Measurements from ENCODE around the gene TCF3. TPM values are rescaled to one million over a fixed set of nuclear protein-coding genes. Genes with fewer than 3 reads are reported as not detected.

Gene TCF3
- polyA plus RNA-seq, 1 donor from 2014 or later, result 28.6 TPM

DNA sequence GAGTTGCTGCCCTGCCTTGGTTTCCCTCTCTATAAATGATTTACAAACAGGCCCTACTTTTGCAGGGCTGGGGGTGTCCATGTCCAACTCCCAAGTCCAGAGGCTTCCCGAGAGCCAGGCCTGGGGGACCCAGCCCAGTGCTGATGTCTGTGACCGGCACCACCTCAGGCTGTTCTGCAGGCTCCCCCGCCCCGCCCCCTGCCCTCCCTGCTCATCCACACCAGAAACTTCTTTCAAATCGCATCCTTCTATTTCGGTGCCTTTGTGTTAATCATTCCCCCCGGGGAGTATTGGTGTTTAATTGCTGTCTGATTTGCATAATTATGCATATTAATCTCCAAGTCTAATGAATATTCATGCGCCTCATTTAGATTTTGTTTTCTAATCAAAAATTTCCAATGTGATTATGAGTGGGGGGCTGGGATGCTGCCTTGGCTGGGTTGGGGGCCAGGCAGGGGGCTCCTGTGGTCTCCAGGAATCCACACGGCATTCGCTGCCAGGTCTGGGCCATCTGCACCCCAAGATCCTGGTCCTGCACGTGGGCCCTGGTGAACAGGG is 19.1 kb downstream of the TCF3 start:
- Mint-ChIP-seq H3K4me1 (peaks cover 0 to 3% (median 0%) of the 10 kb centered on the region in 3 donors), H3K9me3 (no peaks in the 10 kb centered on the region), H3K4me3 (no peak overlapping the region), H3K27me3 (no peaks in the 10 kb centered on the region), H3K27ac (no peak overlapping the region), H3K36me3 (peaks cover under 1% of the 10 kb centered on the region)

DNA sequence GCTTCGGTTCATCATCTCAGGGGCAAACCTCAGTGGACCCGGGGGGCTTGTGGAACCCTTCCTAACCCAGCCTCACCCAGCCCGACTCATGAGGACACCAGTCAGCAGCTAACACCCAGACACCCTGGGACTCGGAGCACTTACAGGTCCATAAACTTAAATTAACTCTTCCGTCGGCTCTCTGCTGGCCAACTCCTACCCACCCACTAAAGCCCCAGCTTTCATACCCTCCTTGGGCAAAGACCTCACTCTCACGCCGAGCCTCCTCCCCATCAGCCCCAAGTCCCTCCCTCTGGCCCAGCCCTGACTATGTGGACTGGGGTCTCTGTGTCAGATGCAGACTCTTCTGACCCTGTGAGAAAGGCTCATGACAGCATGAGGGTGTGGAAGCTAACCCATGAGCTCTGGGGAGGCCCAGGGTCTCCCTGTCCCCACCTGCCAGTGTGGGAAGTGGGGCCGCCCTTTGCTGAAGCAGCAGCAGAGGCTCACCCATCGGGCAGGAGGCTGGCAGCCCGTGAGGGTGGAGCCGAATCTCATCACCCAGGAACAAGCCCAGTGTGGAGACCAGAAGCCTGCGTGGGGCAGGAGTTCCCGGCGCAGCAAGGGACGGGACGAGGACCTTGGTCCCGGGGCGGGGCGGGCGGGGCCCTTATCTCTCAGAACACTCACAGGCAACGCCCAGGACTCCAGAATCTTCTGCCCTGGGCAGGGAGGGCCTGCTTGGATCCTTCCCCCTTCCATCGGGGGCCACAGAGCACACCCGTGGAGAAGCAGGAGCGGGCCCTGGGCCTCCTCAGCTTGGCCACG is 19.8 kb downstream of the TCF3 start:
- no peak overlapping the region for H3K4me3 Mint-ChIP-seq
- no peak overlapping the region for H3K27ac Mint-ChIP-seq
- H3K36me3 Mint-ChIP-seq, result no peaks in the 10 kb centered on the region
- H3K4me1 Mint-ChIP-seq, result peaks cover 0 to 3% (median 0%) of the 10 kb centered on the region in 3 donors
- H3K27me3 Mint-ChIP-seq, result no peaks in the 10 kb centered on the region
- H3K9me3 Mint-ChIP-seq, result no peaks in the 10 kb centered on the region

DNA sequence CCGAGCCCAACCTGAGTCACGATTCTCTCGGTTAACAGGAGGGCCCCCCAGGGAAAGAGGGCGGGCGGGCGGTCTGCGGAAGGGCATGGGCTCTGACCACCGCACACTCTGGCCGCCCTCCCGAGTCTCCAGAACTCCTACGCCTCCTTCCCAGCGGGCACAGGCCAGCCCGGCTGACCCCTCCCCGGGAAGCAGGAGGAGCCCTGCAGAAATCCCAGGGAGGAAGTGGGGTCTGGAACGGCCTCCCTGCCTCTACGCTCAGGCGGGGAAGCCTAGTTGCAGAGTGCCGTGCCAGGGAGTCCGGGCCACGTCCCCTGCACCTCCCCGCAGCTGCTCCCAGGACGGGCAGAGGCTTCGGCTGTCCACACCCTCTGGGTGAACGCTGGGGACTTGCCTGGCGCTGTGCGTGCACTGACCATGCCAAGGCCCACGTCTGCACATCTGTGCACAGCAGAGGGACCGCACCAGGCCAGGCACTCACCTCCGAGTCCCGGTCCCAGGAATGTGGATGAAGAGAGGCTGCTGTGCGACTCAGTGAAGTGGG is 20.8 kb downstream of the TCF3 start:
- H3K36me3 Mint-ChIP-seq, result no peaks in the 10 kb centered on the region
- H3K4me1 Mint-ChIP-seq, result peaks cover 0 to 3% (median 0%) of the 10 kb centered on the region in 3 donors
- no peak overlapping the region for H3K27ac Mint-ChIP-seq
- H3K4me3 Mint-ChIP-seq, result no peak overlapping the region
- H3K27me3 Mint-ChIP-seq, result no peaks in the 10 kb centered on the region
- H3K9me3 Mint-ChIP-seq, result no peaks in the 10 kb centered on the region

DNA sequence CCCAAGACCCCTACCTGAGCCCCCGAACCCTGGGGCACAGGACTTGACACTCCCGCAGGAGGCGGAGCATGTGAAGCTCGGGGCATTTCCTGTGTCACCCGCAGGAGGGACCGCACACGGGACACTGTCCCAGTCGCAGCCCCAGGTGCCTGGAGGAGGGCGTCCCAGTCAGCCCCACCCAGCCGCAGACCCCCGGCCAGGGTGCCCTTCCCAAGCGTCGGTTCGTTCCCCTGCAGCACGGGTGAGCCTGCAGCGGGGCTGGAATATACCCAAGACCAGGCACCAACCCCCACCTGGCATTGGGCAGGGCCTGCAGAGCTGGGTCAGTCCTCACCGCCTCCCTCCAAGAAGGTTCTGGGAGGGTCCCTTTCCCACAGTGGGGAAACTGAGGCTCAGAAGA is 21.6 kb downstream of the TCF3 start:
- Mint-ChIP-seq H3K9me3 (no peaks in the 10 kb centered on the region), H3K27me3 (no peaks in the 10 kb centered on the region), H3K36me3 (no peaks in the 10 kb centered on the region), H3K27ac (no peak overlapping the region), H3K4me1 (peaks cover 0 to 3% (median 0%) of the 10 kb centered on the region in 3 donors), H3K4me3 (no peak overlapping the region)

DNA sequence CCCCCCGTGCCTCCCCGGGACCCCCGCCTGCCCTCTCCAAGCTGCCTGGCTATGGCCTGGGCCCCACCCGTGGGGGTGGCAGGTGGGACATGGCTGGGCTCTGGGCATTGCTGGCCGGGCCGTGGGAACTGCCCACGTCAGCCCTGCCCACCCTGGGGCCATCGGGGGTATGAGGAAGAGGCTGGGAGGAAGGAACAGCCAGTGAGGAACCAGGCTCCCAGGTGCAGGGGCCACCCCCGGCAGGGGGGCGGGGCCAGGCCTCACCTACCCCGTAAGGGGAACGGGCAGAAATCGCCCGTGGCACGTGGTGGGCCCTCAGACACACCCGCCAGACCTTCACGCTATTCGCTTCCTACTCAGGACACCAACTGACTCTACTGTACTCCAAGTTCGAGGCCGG is 22.4 kb downstream of the TCF3 start:
- H3K27ac Mint-ChIP-seq, result no peak overlapping the region

DNA sequence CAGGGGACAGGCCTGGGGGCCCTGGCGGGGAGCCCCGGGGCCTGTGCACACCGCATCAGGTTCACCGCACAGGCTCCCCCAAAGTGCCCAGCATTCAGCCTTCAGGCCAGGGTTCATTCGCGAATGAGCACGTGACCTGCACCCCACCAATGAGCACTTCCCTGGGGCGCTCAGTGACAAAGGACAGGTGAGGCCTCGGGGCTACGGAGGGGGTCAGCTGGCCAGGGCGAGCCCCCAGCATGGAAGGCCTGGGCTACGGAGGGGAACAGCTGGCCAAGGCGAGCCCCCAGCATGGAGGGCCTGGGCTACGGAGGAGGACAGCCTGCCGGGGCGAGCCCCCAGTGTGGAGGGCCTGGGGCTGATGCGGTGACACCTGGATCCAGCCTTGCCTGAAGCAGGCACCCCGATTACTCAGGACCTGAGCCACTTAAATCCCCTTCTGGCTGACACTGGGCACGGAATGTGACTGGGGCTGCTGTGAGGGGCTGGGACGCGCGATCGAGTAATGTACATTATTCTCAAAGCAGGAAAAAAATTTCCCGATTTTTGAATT is 23.1 kb downstream of the TCF3 start:
- H3K36me3 Mint-ChIP-seq, result peaks cover under 1% of the 10 kb centered on the region
- no peaks in the 10 kb centered on the region for H3K27me3 Mint-ChIP-seq
- H3K27ac Mint-ChIP-seq, result no peak overlapping the region
- H3K9me3 Mint-ChIP-seq, result no peaks in the 10 kb centered on the region
- no peak overlapping the region for H3K4me3 Mint-ChIP-seq
- peaks cover 2 to 3% (median 3%) of the 10 kb centered on the region in 3 donors for H3K4me1 Mint-ChIP-seq

More for the DNA sequence above, 22.4 kb downstream of the TCF3 start:
- Mint-ChIP-seq H3K9me3 (no peaks in the 10 kb centered on the region), H3K36me3 (no peaks in the 10 kb centered on the region), H3K4me1 (peaks cover 0 to 3% (median 0%) of the 10 kb centered on the region in 3 donors), H3K4me3 (no peak overlapping the region), H3K27me3 (no peaks in the 10 kb centered on the region)

DNA sequence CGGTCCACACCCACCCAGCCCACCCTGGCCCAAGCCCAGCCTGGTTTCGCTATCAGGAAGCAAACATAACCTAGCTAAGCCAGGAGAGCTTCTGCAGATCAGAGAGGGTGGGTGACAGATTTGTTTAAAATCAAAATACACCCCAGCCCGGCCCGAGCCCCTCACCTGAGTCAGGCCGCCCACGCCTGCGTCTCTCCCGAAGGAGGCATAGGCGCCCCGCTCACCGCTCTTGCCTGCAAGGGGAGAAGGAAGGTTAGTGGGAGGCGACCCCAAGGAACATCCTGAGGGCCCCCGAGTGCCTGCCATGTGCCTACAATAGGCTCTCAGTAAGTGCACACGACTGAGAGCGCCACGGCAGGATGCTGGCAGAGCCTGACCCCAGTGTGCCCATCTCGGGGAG is 25.2 kb downstream of the TCF3 start:
- peaks cover 0 to 8% (median 6%) of the 10 kb centered on the region in 3 donors for H3K4me1 Mint-ChIP-seq
- H3K27me3 Mint-ChIP-seq, result no peaks in the 10 kb centered on the region
- H3K27ac Mint-ChIP-seq, result no peak overlapping the region
- no peaks in the 10 kb centered on the region for H3K9me3 Mint-ChIP-seq
- no peak overlapping the region for H3K4me3 Mint-ChIP-seq
- H3K36me3 Mint-ChIP-seq, result peaks cover 1% of the 10 kb centered on the region

DNA sequence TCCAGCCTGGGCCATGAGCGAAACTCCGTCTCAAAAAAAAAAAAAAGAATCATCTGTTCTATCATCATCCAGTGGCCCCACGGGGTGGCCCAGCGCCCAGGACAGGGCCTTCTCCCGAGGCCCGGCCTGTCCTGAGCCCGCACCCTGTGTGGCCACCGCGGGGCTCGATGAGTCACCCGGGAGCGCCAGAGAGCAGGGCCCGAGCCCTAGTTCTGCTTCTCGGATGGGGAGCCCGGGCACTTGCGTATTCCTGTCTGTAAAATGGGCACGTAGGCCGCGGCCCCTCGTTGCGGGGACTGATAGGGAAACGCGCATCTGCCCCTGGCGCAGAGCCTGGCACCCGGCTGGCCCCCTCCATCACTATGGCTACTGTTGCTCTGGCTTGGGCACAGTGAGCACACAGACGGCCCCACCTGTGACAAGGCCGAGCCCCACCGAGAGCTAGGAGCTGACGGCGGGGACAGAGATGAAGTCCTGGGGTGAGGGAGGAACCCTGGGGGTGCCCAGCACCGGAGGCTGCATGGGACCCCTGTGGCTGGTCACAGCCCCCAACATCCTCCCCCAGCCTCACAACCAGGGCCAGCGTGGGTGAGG is 25.9 kb downstream of the TCF3 start:
- Mint-ChIP-seq H3K27me3 (no peaks in the 10 kb centered on the region), H3K27ac (no peak overlapping the region), H3K36me3 (peaks cover 1% of the 10 kb centered on the region), H3K4me1 (peaks cover 0 to 8% (median 6%) of the 10 kb centered on the region in 3 donors), H3K9me3 (no peaks in the 10 kb centered on the region), H3K4me3 (no peak overlapping the region)

DNA sequence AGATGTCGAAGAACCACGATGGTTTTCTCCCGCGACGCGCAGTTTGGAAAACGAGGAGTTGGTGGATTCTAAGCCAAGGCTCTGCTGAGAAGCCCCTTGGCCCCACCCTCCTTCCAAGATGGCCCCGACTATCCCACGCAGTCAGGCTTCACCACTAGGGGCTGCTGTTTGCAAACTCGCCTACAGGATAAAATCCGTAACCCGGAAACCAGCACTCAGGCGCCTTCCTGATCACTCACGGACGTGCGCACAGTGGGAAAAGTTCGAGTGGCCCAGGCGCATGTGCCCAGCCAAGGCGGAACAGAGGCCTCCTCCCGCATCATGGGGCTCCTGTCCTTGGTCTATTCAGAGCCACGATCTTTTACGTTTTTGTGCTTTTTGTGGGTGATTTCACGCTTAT is 28.0 kb downstream of the TCF3 start:
- Mint-ChIP-seq H3K4me1 (peaks cover 2 to 8% (median 6%) of the 10 kb centered on the region in 3 donors), H3K9me3 (no peaks in the 10 kb centered on the region), H3K27me3 (no peaks in the 10 kb centered on the region), H3K27ac (peak overlapping the region in 2 of 3 donors; percentile 5 to 80), H3K36me3 (peaks cover 1% of the 10 kb centered on the region), H3K4me3 (no peak overlapping the region)

DNA sequence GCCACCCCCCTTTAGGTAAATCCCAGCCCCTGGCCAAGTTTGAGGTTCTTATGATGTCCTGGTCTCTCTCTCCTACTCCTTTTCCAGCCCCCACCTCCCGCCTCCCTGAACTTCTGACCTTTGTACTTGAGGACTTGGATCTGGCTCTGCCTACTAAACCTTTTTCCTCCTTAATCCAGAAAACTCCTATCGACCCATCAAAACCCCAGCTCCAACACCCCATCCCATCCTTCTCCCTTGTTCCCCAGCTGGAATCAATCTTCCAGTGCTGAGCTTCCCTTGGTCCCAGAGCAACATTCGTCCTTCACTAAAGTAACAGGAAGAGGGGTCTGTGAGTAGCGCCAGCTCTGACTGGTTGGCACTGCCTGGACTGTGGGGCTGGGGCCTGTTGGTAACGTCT is 29.9 kb downstream of the TCF3 start:
- Mint-ChIP-seq H3K27ac (peak overlapping the region in 2 of 3 donors; percentile 61 to 93), H3K27me3 (no peaks in the 10 kb centered on the region), H3K9me3 (no peaks in the 10 kb centered on the region), H3K36me3 (peaks cover 1% of the 10 kb centered on the region), H3K4me1 (peaks cover 9 to 15% (median 13%) of the 10 kb centered on the region in 3 donors), H3K4me3 (peak overlapping the region in 1 of 4 donors; percentile 74)

DNA sequence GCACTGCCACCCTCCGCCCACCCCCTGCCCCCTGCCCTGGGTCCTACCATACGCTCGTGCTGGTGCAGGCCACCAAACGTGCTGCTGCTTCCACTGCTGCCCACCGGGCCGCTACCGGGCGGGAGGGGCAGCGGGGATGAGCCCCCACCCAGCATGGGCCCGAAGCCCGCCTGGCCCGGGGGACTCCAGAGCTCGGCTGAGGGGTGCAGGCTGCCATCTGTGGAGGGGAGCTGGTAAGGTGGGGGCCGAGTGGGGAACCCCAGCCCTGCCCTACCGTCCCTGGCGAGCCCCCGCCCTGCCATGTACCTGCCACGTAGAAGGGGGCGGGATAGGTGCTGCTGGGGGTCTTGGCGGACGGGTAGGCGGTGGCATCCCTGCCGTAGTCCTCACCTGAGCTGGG is 30.4 kb downstream of the TCF3 start:
- Mint-ChIP-seq H3K4me3 (no peak overlapping the region), H3K9me3 (no peaks in the 10 kb centered on the region), H3K36me3 (peaks cover 1% of the 10 kb centered on the region), H3K4me1 (peaks cover 15 to 18% (median 17%) of the 10 kb centered on the region in 3 donors), H3K27me3 (no peaks in the 10 kb centered on the region), H3K27ac (no peak overlapping the region)

DNA sequence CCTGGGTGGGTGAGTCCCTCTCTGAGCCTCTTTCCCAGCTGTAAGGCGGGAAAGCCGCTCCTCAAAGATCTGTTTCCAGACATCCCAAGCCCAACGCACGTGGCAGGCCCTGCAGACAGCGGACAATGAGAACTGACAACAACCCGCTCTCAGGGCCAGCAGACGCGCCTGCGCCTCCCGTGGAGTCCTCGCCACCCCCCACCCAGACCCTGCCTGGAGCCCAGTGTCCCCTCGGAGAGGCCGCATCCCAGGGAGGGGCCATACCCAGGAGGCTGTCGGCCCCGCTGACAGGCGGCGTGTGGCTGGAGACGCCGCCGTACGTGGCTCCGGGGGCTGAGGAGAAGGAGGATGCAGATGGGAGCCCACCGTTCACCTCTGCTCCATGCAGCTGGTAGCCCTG is 30.8 kb downstream of the TCF3 start:
- Mint-ChIP-seq H3K27me3 (no peaks in the 10 kb centered on the region), H3K4me3 (no peak overlapping the region), H3K4me1 (peaks cover 19 to 22% (median 22%) of the 10 kb centered on the region in 3 donors), H3K27ac (no peak overlapping the region), H3K9me3 (no peaks in the 10 kb centered on the region), H3K36me3 (peaks cover 1% of the 10 kb centered on the region)

DNA sequence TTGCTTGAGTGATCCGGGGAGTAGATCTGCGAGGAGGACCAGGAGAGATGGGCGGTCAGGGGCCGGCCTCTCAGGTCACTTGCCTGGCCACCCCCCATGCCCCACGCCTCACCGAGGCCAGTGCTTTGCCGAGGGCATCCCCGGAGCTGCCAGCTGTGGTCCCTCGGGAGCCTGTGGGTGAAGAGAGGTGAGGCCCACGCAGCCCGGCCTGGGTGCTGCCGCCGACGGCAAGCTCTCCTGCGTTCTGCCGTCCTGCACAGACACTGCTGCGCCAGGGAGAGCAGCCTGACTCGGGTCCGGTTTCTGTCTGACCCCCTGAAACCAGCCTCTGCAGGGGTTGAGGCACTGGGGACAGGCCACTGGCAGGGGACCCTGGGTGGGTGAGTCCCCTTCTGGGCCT is 31.4 kb downstream of the TCF3 start:
- Mint-ChIP-seq H3K27ac (no peak overlapping the region), H3K4me3 (no peak overlapping the region), H3K36me3 (peaks cover 1% of the 10 kb centered on the region), H3K9me3 (no peaks in the 10 kb centered on the region), H3K4me1 (peaks cover 21 to 22% (median 22%) of the 10 kb centered on the region in 3 donors), H3K27me3 (no peaks in the 10 kb centered on the region)

DNA sequence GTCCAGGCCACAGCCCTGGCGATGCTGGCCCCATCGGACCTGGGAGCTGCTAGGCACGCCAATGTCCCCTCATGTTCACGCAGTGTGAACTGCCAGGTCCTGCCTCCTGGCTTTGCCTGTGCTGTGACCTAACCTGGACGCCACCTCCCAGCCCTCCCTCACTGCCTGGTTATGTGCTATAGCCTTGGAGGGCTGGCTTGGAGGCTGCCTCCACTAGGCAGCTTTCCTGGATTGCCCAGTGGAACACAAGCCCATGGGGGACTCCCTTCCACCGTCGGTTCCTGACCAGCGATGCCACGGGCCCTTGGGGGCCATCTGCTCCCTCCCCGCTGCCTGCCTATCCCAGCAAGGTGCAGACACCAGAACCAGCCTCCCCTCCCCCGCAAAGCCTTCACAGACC is 31.9 kb downstream of the TCF3 start:
- Mint-ChIP-seq H3K27ac (no peak overlapping the region), H3K36me3 (peaks cover 2% of the 10 kb centered on the region), H3K4me1 (peaks cover 21 to 22% (median 22%) of the 10 kb centered on the region in 3 donors), H3K9me3 (no peaks in the 10 kb centered on the region), H3K4me3 (no peak overlapping the region), H3K27me3 (no peaks in the 10 kb centered on the region)

DNA sequence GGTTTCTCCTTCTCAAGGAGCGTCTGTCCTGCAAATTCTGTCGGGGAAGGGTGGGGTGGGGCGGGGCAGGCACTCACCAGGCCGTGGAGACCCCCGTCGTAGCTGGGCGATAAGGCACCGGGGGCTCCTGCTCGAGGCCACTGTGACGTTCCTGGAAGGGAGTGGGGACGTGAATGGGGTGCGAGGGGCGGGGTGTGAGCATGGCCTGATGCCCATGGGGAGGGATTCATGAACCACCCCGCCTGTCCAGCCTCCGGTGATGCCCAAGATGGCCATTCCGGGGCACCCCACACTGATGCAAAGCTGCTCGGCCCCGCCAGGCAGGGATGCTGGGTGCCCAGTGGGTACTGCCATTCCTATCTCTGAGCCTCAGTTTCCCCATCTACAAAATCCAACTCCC is 32.7 kb downstream of the TCF3 start:
- peaks cover 21 to 22% (median 21%) of the 10 kb centered on the region in 3 donors for H3K4me1 Mint-ChIP-seq
- H3K27ac Mint-ChIP-seq, result peak overlapping the region in 1 of 3 donors; percentile 35
- no peak overlapping the region for H3K4me3 Mint-ChIP-seq
- H3K9me3 Mint-ChIP-seq, result no peaks in the 10 kb centered on the region
- H3K36me3 Mint-ChIP-seq, result peaks cover 2% of the 10 kb centered on the region
- H3K27me3 Mint-ChIP-seq, result no peaks in the 10 kb centered on the region
